Measurements from ENCODE around the gene WSB1. TPM values are rescaled to one million over a fixed set of nuclear protein-coding genes. Genes with fewer than 3 reads are reported as not detected.

Gene WSB1
- total RNA-seq, 1 experiment from 2014 or later, result 157 TPM

DNA sequence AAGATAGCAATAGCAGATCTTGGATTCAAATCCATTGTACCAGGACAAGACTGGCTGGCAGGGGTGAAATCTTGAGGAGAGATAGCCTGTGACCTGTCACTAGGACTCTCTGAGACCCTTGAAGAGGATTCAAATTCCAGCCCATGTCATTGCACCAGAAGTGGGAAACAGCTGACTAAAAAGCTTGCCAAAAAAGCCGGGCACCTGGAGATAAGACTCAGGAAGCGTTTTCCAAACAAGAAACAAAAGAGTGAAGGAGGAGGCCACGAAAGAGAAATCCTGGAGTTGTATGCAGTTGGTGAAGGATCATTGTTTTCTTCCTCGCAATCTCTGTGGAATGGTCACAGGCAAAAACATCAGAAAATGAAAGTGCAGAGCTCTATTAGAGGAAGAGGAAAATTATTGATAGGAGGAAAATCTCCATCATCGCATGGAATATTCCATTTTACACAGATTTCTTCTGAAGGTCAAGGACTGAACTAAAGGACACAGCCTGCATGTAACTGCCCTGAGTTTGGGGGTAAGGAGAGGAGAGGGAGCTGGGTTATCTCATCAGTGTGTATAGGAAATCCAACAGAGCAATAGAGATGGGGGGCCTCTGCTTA, 9.0 kb upstream of the WSB1 start:
- no peaks in the 10 kb centered on the region for H3K27me3 Mint-ChIP-seq (ENCODE audit: insufficient read depth, unreplicated experiment)
- H3K36me3 ChIP-seq (ENCODE audit: control insufficient read depth, insufficient read depth, low read length), result no peaks in the 10 kb centered on the region
- intact Hi-C loops (cut with micrococcal nuclease; ENCODE audit: unreplicated experiment), result no loop called here
- peaks cover 10% of the 10 kb centered on the region for H3K4me1 ChIP-seq
- ChIA-PET POLR2A (no interaction called here), CTCF (no interaction called here)
- H3K27ac Mint-ChIP-seq (ENCODE audit: unreplicated experiment), result no peak overlapping the region
- no peaks in the 10 kb centered on the region for H3K27me3 ChIP-seq (replicated peaks; ENCODE audit: control insufficient read depth, insufficient read depth, low read length)
- no peak for DNase-seq
- H3K4me3 Mint-ChIP-seq (ENCODE audit: unreplicated experiment), result no peak overlapping the region
- H3K9me3 ChIP-seq, result no peaks in the 10 kb centered on the region
- H3K9me3 Mint-ChIP-seq (ENCODE audit: unreplicated experiment), result no peaks in the 10 kb centered on the region
- no TSS peak for BruUV-seq (replicated peaks)
- H3K36me3 Mint-ChIP-seq (ENCODE audit: insufficient read depth, unreplicated experiment), result no peaks in the 10 kb centered on the region
- H3K4me1 Mint-ChIP-seq (ENCODE audit: low read depth, unreplicated experiment), result peaks cover 7% of the 10 kb centered on the region
- TF ChIP-seq, protein P1, sequence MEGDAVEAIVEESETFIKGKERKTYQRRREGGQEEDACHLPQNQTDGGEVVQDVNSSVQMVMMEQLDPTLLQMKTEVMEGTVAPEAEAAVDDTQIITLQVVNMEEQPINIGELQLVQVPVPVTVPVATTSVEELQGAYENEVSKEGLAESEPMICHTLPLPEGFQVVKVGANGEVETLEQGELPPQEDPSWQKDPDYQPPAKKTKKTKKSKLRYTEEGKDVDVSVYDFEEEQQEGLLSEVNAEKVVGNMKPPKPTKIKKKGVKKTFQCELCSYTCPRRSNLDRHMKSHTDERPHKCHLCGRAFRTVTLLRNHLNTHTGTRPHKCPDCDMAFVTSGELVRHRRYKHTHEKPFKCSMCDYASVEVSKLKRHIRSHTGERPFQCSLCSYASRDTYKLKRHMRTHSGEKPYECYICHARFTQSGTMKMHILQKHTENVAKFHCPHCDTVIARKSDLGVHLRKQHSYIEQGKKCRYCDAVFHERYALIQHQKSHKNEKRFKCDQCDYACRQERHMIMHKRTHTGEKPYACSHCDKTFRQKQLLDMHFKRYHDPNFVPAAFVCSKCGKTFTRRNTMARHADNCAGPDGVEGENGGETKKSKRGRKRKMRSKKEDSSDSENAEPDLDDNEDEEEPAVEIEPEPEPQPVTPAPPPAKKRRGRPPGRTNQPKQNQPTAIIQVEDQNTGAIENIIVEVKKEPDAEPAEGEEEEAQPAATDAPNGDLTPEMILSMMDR (IDR thresholded peaks at IDR 0.05; ENCODE audit: insufficient read depth in 1 of 2, low read depth in 1 of 2, low read length in 1 of 2, severe bottlenecking in 1 of 2, unreplicated experiment in 1 of 2), result no peak
- no peak overlapping the region for H3K4me3 ChIP-seq (ENCODE audit: low read depth, low read length)

DNA sequence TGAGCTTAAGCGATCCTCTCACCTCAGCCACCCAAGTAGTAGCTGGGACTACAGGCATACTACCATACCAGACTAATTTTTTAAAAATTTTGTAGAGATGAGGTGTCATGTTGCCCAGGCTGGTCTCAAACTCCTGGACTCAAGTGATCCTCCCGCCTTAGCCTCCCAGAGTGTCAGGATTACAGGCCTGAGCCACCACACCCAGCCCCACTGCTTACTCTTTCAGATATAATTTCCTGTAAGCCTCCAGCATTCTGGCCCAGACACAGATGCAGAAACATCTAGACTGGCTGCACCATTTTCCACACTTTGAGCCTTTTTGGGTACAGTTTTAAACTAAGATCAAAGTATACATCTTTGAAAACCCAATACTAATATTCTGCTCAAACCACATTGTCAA, 8.4 kb upstream of the WSB1 start:
- BruUV-seq (replicated peaks), result no TSS peak
- DNase-seq, result no peak
- H3K4me3 ChIP-seq (ENCODE audit: low read depth, low read length), result no peak overlapping the region
- Mint-ChIP-seq H3K9me3 (ENCODE audit: unreplicated experiment) (no peaks in the 10 kb centered on the region), H3K4me1 (ENCODE audit: low read depth, unreplicated experiment) (peaks cover 7% of the 10 kb centered on the region), H3K4me3 (ENCODE audit: unreplicated experiment) (no peak overlapping the region), H3K27me3 (ENCODE audit: insufficient read depth, unreplicated experiment) (no peaks in the 10 kb centered on the region), H3K36me3 (ENCODE audit: insufficient read depth, unreplicated experiment) (no peaks in the 10 kb centered on the region), H3K27ac (ENCODE audit: unreplicated experiment) (no peak overlapping the region)
- H3K9me3 ChIP-seq, result no peaks in the 10 kb centered on the region
- TF ChIP-seq, protein P1 (IDR thresholded peaks at IDR 0.05; ENCODE audit: insufficient read depth in 1 of 2, low read depth in 1 of 2, low read length in 1 of 2, severe bottlenecking in 1 of 2, unreplicated experiment in 1 of 2), result no peak
- H3K36me3 ChIP-seq (ENCODE audit: control insufficient read depth, insufficient read depth, low read length), result no peaks in the 10 kb centered on the region
- POLR2A ChIA-PET, result no interaction called here
- H3K4me1 ChIP-seq, result peaks cover 10% of the 10 kb centered on the region
- H3K27me3 ChIP-seq (replicated peaks; ENCODE audit: control insufficient read depth, insufficient read depth, low read length), result no peaks in the 10 kb centered on the region
- intact Hi-C loops (cut with micrococcal nuclease; ENCODE audit: unreplicated experiment), result no loop called here
- CTCF ChIA-PET, result no interaction called here

DNA sequence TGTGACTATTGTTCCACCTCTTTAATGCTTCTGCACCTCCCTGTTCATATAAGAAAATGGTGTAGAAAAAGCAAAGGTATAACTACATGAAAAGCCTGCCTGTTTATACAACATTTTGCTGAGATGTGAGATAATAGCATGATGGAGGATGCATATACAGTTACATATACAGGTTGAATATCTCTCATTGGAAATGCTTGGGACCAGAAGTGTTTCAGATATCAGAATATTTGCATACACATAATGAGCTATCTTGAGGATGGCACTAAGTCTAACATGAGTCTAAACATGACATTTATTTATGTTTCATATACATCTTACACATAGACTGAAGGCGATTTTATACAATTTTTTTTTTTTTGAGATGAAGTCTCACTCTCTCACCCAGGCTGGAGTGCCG, 5.7 kb upstream of the WSB1 start:
- TF ChIP-seq, protein P1 (IDR thresholded peaks at IDR 0.05; ENCODE audit: insufficient read depth in 1 of 2, low read depth in 1 of 2, low read length in 1 of 2, severe bottlenecking in 1 of 2, unreplicated experiment in 1 of 2), result no peak
- no peaks in the 10 kb centered on the region for H3K27me3 ChIP-seq (replicated peaks; ENCODE audit: control insufficient read depth, insufficient read depth, low read length)
- H3K9me3 ChIP-seq, result no peaks in the 10 kb centered on the region
- Mint-ChIP-seq H3K27me3 (ENCODE audit: insufficient read depth, unreplicated experiment) (no peaks in the 10 kb centered on the region), H3K4me1 (ENCODE audit: low read depth, unreplicated experiment) (peaks cover 10% of the 10 kb centered on the region), H3K36me3 (ENCODE audit: insufficient read depth, unreplicated experiment) (no peaks in the 10 kb centered on the region), H3K27ac (ENCODE audit: unreplicated experiment) (no peak overlapping the region), H3K4me3 (ENCODE audit: unreplicated experiment) (no peak overlapping the region), H3K9me3 (ENCODE audit: unreplicated experiment) (no peaks in the 10 kb centered on the region)
- no peaks in the 10 kb centered on the region for H3K36me3 ChIP-seq (ENCODE audit: control insufficient read depth, insufficient read depth, low read length)
- DNase-seq, result no peak
- intact Hi-C loops (cut with micrococcal nuclease; ENCODE audit: unreplicated experiment), result no loop called here
- ChIA-PET CTCF (no interaction called here), POLR2A (no interaction called here)
- no TSS peak for BruUV-seq (replicated peaks)
- H3K4me1 ChIP-seq, result peaks cover 8% of the 10 kb centered on the region
- no peak overlapping the region for H3K4me3 ChIP-seq (ENCODE audit: low read depth, low read length)
